GM19099 (cell line): ENCODE data around the gene IBA57.

Source experiments
- POLR2A ChIP-seq: IDR thresholded peaks from 3 replicates; pipeline ENCODE4 v1.6.1; 2011; ENCODE audit warnings: low read depth; ENCODE audit not compliant: insufficient read length; ENCODE audit errors: extremely low read depth

IBA57 gene

DNA sequence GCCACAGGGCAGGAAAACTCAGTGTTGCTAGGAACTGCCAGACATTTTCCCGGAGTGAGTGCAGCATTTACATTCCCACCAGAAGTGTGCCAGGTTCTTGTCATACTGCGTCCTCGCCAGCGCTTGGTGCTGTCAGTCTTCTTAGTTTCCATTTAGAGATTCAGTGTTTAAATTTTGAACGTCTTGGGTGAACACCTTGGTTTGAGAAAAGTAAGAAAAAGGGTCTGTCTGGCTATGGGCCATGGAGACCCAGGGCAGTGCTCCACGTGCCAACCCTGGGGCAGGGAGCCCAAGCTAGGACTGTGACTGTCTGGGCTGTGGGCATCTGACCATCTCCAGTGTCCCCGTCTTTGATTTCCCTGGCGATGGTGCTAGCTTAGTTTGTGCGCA is 16.0 kb downstream of the IBA57 start:
- no peak for TF ChIP-seq POLR2A

GRCh38 chr1:228182296-228183030 is 16.9 kb downstream of the IBA57 start:
- no peak for TF ChIP-seq POLR2A

- no peak for TF ChIP-seq POLR2A
These were observed 18.5 kb downstream of the IBA57 start for GRCh38 chr1:228184152-228184551.

- no peak for TF ChIP-seq POLR2A
These were observed 20.0 kb downstream of the IBA57 start for GRCh38 chr1:228185641-228185965.

DNA sequence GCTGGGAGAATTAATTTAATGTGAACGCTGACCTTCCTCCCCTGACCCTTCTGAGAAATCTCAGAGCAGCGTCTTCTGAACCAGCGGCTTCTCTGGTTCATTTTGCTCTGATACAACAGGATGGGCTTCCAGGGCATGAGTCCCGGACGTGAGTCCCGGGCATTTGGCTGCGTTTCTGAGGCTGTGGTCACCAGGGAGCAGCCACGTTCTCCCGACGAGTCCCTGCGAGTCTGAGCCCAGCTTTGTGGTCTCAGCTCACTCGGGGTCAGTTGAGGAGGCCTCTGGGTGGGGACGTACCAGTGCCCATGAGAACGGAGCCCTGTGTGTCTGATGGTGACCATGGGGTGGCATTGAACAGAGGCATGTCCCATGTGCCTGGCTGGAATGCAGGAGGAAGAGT is 24.6 kb downstream of the IBA57 start:
- TF ChIP-seq POLR2A: no peak

DNA sequence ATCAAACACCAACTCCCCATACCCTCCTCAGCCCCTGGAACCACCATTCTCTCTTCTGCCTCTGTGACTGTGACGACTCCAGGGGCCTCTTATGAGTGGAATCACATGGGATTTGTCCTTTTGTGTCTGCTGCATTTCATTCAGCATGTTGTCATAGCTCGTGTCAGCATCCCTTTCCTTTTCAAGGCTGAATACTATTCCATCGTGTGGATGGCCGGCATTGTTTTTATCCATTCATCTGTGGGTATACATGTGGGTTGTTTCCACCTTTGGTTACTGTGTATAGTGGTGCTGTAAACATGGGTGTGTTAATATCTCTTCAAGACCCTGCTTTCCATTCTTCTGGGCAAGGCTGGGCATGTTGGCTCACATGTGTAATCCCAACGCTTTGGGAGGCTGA is 25.2 kb downstream of the IBA57 start:
- TF ChIP-seq POLR2A: no peak

- TF ChIP-seq POLR2A: no peak
These were observed 28.8 kb downstream of the IBA57 start for GRCh38 chr1:228194436-228194835.

GRCh38 chr1:228194921-228195812 is 29.6 kb downstream of the IBA57 start:
- TF ChIP-seq POLR2A: no peak

- no peak for TF ChIP-seq POLR2A
These were observed 32.0 kb downstream of the IBA57 start for GRCh38 chr1:228197555-228198147.

DNA sequence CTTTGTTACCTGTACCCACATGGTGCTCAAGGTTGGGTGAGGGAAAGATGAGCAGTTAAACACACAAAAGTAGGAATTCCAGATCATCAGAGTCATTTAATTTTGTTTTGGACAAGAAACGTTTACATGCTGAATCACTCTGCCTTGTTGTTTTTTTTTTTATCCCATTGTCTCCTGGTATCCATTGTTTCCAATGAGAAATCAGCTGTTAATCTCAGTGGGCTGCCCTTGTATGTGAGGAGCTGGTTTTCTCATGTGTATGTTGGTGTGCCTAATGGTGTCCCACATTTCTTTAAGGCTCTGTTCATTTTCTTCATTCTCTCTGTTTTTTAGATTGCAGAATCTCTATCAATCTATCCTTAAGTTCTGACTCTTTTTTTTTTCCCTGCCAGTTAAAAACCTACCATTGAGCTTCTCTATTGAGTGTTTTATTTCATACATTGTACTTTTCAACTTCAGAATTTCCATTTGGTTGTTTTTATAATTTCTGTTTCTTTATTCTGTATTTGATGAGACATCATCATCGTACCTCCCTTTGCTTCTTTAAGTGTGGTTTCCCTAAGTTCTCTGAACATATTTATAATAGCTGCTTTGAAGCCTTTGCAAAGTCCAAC is 33.5 kb downstream of the IBA57 start:
- TF ChIP-seq POLR2A: no peak

GRCh38 chr1:228204958-228205357 is 39.4 kb downstream of the IBA57 start:
- TF ChIP-seq POLR2A: no peak

DNA sequence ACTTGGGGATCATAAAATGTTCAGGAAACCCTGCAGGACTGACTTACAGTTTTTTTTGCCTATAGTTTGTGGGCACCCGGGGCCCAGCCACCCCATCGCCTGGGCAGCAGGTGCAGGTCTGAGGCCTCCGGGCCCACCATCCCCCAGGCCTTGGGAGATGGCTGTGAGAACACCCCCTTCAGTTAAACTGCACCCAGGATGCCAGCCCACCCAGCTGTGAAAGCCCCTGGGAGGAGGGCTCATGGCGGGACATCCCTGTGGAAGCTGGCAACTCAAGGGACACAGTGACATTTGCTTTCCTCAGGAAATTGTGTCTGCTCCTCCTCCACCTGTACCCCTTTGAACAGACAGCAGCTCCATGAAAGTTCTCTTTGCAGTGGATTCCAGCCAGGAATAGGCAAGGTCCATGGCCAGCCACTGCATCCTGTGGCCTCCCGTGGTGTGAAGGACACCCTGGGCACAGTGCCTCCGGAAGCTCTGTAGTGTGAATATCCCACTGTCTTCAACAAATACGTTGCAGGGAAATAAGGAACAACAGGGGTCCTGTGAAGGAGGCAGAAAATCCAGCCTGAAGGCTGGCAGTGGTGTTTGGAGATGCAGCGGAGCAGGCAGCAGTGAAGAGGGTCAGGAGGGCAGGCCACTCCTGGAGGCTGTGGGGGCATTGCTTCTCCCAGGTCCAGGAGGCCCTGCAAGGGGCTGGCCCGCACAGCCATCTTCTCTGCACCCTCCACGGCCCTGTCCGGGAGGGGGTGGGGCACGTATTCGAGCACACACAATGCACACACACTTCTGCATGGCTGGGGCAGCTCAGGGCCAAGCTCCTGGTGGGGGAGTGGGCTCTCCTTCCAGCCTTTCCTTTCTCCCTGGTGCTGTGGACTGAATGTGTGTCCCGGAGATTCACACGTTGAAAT is 40.2 kb downstream of the IBA57 start:
- TF ChIP-seq POLR2A: no peak

GRCh38 chr1:228206582-228207351 is 41.2 kb downstream of the IBA57 start:
- no peak for TF ChIP-seq POLR2A

GRCh38 chr1:228207381-228207810 is 41.8 kb downstream of the IBA57 start:
- TF ChIP-seq POLR2A: no peak
